ENCODE data around the gene DCC.

The DCC gene

GRCh38 chr18:52401236-52401635 is 61.2 kb downstream of the DCC start:
- peak; percentile 12 for DNase-seq (ENCODE audit: low read depth, low spot score)
- ChIA-PET POLR2A (no interaction called here), CTCF (interaction anchor here (2.7 kb wide), 1 partner anchor 61 kb away, joined by 7 read pairs; the partner anchor contains the start of gene DCC)
- TF ChIP-seq, protein P1, sequence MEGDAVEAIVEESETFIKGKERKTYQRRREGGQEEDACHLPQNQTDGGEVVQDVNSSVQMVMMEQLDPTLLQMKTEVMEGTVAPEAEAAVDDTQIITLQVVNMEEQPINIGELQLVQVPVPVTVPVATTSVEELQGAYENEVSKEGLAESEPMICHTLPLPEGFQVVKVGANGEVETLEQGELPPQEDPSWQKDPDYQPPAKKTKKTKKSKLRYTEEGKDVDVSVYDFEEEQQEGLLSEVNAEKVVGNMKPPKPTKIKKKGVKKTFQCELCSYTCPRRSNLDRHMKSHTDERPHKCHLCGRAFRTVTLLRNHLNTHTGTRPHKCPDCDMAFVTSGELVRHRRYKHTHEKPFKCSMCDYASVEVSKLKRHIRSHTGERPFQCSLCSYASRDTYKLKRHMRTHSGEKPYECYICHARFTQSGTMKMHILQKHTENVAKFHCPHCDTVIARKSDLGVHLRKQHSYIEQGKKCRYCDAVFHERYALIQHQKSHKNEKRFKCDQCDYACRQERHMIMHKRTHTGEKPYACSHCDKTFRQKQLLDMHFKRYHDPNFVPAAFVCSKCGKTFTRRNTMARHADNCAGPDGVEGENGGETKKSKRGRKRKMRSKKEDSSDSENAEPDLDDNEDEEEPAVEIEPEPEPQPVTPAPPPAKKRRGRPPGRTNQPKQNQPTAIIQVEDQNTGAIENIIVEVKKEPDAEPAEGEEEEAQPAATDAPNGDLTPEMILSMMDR (IDR thresholded peaks at IDR 0.05; ENCODE audit: insufficient read depth, low read length, missing control alignments): no peak
- no peak overlapping the region for H3K4me3 ChIP-seq (ENCODE audit: low read depth, low read length)

DNA sequence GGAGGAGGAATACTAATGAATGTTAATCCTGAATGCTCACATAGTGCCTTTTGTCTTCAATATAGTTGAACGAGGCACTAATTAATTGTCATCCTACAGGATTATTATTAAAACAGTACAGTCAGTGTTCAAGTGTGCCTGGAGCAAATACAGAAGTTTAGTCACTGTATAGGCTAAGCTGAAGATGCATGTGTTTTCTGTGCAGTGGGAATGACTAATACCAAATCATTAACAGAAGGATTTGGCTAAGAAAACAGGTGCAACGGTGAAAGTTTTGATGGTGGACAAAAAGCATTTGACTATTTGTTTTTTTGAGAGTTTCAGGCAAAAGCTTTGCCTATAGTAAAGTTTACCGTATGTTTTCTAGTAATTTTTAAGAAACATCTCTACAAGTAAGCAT is 62.8 kb downstream of the DCC start:
- POLR2A ChIA-PET: no interaction called here
- CTCF ChIA-PET: interaction anchor here (2.7 kb wide), 1 partner anchor 63 kb away, joined by 7 read pairs; the partner anchor contains the start of gene DCC
- no peak overlapping the region for H3K4me3 ChIP-seq (ENCODE audit: low read depth, low read length)
- TF ChIP-seq, protein P1 (IDR thresholded peaks at IDR 0.05; ENCODE audit: insufficient read depth, low read length, missing control alignments): no peak
- DNase-seq (ENCODE audit: low read depth, low spot score): no peak

- POLR2A ChIA-PET: no interaction called here
- H3K4me3 ChIP-seq (ENCODE audit: low read depth, low read length): no peak overlapping the region
- TF ChIP-seq, protein P1 (IDR thresholded peaks at IDR 0.05; ENCODE audit: insufficient read depth, low read length, missing control alignments): no peak
- DNase-seq (ENCODE audit: low read depth, low spot score): no peak
- CTCF ChIA-PET: interaction anchor here (2.7 kb wide), 1 partner anchor 63 kb away, joined by 7 read pairs; the partner anchor contains the start of gene DCC
Measured at GRCh38 chr18:52403291-52404021, 63.5 kb downstream of the DCC start.

GRCh38 chr18:52408800-52409302 is 68.9 kb downstream of the DCC start:
- TF ChIP-seq, protein P1 (IDR thresholded peaks at IDR 0.05; ENCODE audit: insufficient read depth, low read length, missing control alignments): no peak

DNA sequence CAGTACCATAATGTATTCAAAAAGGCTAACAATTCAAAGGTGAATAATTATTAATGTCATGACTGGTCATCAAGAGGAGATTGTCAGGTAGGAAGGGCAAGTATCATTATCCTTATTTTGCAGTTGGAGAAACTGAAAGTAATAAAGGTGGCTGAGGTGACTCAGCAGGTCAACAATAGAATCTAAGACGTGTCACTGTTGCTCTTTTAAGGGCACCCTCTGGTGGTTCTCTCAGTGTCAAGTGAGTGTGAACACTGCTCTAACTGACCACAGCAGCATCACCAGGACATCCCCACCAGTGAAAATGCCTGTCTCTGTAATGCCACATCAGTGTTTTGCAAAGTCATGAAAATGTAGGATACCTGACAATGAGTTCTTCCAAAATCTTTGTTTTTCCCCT is 69.7 kb downstream of the DCC start:
- no peak overlapping the region for H3K4me3 ChIP-seq (ENCODE audit: low read depth, low read length)
- CTCF ChIA-PET: no interaction called here
- POLR2A ChIA-PET: no interaction called here
- TF ChIP-seq, protein P1 (IDR thresholded peaks at IDR 0.05; ENCODE audit: insufficient read depth, low read length, missing control alignments): no peak
- DNase-seq (ENCODE audit: low read depth, low spot score): no peak

More at GRCh38 chr18:52408800-52409302, 68.9 kb downstream of the DCC start:
- POLR2A ChIA-PET: interaction anchor here (0.6 kb wide), 1 partner anchor 158 kb away, joined by 3 read pairs; no protein-coding TSS in a partner anchor
- CTCF ChIA-PET: no interaction called here
- H3K4me3 ChIP-seq (ENCODE audit: low read depth, low read length): no peak overlapping the region
- no peak for DNase-seq (ENCODE audit: low read depth, low spot score)

DNA sequence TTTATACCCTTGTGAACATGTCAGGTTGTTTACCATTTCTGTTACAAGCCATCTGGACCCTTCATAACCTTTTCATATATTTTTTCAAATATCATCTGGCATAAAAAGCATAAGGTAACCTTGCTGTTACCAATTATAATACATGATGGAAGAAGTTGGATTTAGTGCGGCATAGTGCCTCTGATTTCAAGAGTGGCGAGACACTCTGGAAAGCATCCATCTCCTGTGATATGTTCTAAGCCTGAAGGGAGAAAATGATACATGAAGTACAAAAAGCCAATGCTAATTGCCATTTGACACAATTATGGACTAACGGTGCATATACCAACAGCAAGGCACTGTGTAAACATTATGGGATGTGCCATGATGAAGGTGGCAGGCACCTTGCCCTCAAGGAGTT is 75.1 kb downstream of the DCC start:
- H3K4me3 ChIP-seq (ENCODE audit: low read depth, low read length): no peak overlapping the region
- POLR2A ChIA-PET: no interaction called here
- CTCF ChIA-PET: no interaction called here
- TF ChIP-seq, protein P1 (IDR thresholded peaks at IDR 0.05; ENCODE audit: insufficient read depth, low read length, missing control alignments): no peak
- DNase-seq (ENCODE audit: low read depth, low spot score): no peak
